B cell (primary cell): ENCODE data around the gene IL20RB.

Source experiments
- CTCF ChIP-seq: fragments of 200-600 bp; IDR thresholded peaks from one replicate; pipeline ENCODE4 v1.8.0; 2022; ENCODE audit warnings: antibody characterized with exemption, mild to moderate bottlenecking
- EZH2 ChIP-seq: IDR thresholded peaks from 2 replicates; pipeline ENCODE4 v1.6.1; 2012; ENCODE audit warnings: borderline replicate concordance, low read depth, mild to moderate bottlenecking, moderate library complexity, low read length; ENCODE audit not compliant: insufficient read depth, poor library complexity, severe bottlenecking

- TF ChIP-seq CTCF (no peak), EZH2 (no peak)
Observed at GRCh38 chr3:136957751-136958288, at the start of gene IL20RB.
